HG03460 (cell line): ENCODE measurements around the gene PSIP1.
"Not testable (repeated sequence)": the region's sequence is repeated elsewhere in the genome, so short reads cannot be mapped to it uniquely, and the experiment has no call there.

Experiments
- ATAC-seq: cut with Tn5 transposase; IDR thresholded peaks from one replicate; pipeline ENCODE4 v1.9.1; 2021; ENCODE audit not compliant: unreplicated experiment

PSIP1 gene

GRCh38 chr9:15510789-15511575 lies at the start of gene PSIP1:
TSS of gene PSIP1 (minus strand) at chr9:15510970. CDS start at chr9:15510188, 782 bp downstream.
- peak; percentile 83 for ATAC-seq

DNA sequence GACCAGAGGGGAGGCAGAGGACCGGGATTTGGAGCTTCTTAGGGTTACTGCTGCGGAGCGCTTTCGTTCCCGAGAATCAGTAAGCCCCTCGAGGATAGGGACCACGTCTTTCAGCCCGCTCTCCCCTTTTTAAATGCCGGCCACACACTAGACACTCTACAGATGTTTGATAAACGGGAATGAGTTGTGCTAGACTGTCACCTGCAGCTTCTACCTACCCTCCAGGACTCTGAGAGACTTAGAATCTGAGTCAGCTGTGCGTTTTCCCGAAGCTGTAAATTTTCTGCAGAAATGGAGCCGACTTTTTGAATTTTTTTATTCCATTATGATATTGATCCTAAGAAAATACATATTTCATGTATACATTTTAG lies 42.7 kb upstream of the PSIP1 start:
- peak; percentile 29 for ATAC-seq

- peak; percentile 77 for ATAC-seq
These were observed 42.1 kb upstream of the PSIP1 start, which contains the start of gene CCDC171 for GRCh38 chr9:15552636-15553527. TSS of gene CCDC171 (plus strand) at chr9:15553043. CDS start at chr9:15564089, 11,046 bp downstream.

- ATAC-seq = no peak
These were observed 38.8 kb upstream of the PSIP1 start for GRCh38 chr9:15549611-15550010.

DNA sequence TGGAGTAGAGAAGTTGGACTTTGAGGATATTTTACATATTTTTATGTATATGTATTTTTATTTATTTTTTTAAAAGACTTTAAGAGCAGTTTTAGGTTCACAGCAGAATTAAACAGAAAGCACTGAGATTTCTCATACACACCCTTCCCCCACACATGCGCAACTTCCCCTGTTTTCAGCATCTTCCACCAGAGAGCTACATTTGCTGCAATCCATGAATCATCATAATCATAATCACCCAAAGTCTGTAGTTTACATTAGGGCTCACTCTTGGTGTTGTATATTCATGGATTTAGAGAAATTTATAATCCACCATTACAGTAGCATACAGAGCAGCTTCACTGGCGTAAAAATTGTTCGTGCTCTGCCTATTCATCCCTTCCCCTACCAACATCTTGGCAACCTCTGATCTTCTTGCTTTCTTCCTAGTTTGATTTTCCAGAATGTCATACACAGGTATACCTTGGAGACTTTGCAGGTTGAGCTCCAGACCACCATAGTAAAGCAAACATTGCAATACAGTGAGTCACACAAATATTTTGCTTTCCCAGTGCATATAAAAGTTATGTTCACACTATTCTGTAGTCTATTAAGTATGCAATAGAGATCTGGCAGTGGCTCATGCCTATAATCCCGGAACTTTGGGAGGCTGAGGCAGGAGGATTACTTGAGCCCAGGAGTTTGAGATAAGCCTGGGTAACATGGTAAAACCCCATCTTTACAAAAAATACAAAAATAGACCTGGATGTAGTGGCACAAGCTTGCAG lies 32.5 kb upstream of the PSIP1 start:
- ATAC-seq = no peak

DNA sequence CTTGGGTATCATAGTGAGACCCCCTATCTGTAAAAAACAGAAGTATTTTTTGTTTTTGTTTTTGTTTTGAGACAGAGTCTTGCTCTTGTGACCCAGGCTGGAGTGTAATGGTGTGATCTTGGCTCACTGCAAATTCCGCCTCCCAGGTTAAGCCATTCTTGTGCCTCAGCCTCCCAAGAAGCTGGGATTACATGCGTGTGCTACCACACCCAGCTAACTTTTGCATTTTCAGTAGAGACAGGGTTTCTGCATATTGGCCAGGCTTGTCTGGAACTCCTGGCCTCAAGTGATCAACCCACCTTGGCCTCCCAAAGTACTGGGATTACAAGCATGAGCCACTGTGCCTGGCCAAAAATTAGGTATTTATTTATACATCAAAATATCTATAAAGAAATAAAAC lies 31.9 kb upstream of the PSIP1 start:
- ATAC-seq = no peak

DNA sequence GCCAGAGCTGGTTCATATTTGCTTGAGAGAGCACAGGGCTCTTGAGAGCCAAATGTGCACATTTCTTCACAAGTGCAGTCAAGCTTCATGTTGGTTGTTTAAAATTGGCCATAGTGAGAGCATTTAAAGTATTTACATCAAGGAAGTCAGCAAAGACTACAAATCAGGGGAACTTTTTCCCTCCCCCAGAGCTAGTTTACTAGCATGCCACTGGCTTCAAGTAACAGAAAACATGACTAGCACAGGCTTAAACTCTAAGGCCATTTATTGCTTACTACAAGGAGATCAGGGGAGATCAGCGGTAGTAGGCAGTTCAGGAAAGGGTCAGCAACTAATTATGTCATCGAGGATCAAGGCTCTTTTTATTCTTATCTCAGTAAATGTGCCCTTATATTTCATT lies 31.1 kb upstream of the PSIP1 start:
- ATAC-seq = no peak

- no peak for ATAC-seq
These were observed 20.6 kb upstream of the PSIP1 start for GRCh38 chr9:15531380-15531779.

DNA sequence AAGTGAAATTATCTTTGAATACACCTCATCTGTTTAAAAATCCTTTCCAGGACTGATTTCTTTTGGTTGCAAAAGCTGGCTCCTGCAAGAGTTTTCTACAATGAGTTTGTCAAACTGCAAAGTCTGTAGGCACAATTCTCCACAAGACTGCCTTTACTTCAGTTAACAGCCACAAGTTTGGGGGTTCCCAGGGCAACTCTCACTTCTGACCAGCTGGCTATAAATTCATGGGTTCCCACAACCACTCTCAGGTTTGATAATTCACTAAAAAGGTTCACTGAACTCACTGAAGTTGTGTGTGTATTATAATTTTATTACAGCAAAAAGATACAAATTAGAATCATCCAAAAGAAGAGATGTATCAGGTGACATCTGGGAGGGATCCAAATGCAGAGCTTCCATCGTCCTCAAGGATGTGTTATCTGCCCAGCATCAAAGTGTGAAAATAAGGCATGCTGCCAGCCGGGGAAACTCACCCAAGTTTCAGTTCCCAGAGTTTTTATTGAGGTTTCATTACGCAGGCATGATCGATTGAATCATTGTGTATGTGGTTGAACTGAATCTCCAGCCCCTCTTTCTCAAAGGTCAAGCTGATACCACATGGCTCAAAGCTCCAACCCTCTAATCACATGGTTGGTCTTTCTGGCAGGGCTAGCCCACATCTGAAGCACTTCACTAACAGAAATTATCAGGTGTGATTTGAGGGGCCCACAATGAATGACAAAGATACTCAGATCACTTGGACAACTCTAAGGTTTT lies 19.0 kb upstream of the PSIP1 start:
- ATAC-seq = peak; percentile 84

DNA sequence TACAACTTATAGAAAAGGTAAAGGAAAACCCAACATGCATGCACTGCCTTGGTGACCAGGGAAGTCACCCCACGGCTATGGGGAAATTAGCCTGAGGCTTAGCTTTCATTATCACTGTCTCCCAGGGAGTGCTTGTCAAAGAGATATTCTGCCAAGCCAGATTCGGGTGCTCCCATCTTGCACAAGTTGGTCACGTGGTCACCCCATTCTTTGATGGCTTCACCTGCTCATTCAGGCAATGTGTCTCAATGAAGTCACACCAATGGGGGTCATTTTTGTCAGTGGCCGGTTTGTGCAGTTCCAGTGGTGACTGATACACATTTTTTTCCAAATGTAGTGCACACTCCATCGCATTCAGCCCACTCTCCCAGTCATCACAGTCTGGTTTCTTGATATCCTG lies 16.3 kb upstream of the PSIP1 start:
- ATAC-seq = not testable (repeated sequence)

DNA sequence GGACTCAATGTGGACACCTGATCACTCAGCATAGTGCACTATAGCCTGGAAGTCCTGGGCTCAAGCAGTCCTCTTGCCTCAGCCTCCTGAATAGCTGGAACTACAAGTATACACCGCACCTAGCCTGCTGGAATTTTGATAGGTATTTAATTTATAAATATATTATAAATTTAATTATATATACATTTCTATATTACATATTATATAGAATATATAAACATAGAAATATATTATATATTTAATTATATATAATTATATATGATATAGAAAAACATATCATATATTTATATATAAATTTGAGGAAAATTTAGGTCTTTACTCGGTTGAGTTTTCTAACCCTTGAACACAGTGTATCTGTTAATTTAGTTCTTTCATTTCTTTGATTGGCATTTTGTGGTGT lies 15.2 kb upstream of the PSIP1 start:
- ATAC-seq = no peak

DNA sequence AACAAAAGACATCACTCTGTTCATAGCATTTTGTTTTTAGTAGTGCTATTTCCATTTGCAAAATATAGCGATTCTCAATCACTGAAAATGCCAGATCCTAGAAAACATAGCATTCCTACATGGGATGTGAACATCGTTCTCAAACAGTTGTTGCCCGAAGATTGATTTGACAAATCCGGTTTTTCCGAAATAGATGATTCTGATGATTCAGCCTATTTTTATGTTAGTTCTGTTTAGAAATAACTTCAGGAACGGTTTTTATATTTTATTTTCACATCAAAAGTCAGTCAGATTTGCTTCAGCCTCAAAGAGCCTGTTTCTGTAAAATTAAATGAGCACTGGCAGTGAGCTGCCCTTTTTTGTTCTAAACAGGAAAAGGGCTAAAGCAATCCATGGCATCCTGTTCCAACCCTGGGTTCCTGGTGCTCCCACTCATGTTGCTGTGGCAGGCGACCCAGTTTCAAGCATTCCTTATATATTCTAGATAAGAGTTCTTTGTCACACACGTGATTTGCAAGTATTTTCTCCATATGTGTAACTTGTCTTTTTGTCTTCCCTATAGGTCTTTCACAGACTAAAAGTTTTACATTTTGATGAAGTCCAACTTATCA lies 14.2 kb upstream of the PSIP1 start:
- ATAC-seq = no peak

GRCh38 chr9:15522130-15522755 lies 11.5 kb upstream of the PSIP1 start:
- no peak for ATAC-seq

GRCh38 chr9:15521254-15521653 lies 10.5 kb upstream of the PSIP1 start:
- no peak for ATAC-seq

DNA sequence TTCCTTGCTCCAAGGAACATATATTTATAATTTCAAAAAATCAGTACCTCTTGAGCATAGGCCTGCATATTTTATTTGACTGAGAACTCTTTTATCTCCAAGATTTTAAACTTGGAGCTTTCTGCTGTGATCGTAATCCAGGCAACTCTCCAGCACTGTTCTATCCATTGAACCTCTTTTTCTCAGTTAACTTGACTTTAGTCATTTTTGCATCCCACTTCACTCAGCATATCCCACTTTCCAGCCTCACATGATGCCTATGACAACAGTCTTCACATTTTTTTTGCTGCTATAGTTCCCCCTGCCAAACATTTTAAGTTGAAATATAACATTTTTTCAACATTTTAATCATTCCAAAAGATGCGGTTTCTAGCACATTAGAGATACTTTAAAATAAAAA lies 9.1 kb upstream of the PSIP1 start:
- no peak for ATAC-seq

DNA sequence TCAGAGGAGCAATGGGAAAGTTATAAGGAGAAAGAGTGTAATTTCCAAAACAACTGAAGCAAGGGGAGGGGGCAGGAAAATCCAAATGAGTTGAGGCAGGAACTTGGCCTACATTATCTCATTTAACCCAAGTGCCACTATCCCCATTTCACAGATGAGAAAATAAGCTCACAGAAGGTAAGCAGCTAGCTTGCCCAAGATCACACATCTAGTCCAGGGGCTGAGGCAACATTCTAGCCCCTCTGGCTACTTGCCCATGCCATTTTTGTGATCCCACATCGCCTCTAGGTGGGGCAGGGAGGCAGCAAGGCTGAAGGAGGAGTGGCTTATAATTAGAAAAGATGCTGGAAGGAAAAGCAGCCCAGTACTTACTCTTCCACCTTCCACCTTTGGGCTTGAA lies 2.6 kb upstream of the PSIP1 start:
- ATAC-seq = no peak

DNA sequence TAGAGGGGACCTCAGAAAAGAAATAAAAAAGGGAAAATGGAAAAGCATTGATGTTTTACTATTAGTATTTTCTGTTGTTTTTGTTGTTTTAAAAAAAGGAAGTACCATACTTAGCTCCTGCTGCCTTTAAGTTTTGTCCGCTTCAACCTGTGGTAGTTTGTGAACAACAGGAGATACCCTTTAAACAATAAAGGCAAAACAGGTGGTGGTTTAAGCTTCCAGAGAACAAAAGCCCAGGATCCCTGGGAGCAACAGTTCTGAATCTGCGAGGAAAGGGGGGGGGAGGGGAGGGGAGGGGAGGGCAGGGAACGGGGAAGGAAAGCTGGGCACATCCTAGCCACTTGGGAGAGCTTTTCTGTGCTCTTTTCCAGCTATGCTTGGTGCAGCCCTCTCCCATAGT lies 2.1 kb upstream of the PSIP1 start:
- ATAC-seq = no peak

DNA sequence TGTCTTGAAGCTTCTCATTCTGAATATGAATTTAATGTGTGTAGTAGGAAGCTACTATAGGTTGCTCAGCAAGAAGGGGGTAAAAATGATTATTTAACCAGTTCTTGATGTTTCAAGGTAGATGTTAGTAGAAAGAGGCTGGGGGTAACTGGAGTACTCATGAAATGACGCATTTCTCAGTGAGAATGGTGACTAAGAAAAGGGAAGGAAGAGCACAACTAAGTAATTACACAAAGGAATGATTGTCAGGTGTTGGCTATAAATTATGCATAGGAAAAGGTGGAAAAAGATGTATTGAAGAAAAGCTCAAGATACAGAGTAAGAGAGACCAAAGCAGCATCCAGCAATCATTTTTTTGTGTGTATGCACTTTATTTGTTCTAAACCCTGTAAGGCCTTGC lies 1.4 kb upstream of the PSIP1 start:
- no peak for ATAC-seq

DNA sequence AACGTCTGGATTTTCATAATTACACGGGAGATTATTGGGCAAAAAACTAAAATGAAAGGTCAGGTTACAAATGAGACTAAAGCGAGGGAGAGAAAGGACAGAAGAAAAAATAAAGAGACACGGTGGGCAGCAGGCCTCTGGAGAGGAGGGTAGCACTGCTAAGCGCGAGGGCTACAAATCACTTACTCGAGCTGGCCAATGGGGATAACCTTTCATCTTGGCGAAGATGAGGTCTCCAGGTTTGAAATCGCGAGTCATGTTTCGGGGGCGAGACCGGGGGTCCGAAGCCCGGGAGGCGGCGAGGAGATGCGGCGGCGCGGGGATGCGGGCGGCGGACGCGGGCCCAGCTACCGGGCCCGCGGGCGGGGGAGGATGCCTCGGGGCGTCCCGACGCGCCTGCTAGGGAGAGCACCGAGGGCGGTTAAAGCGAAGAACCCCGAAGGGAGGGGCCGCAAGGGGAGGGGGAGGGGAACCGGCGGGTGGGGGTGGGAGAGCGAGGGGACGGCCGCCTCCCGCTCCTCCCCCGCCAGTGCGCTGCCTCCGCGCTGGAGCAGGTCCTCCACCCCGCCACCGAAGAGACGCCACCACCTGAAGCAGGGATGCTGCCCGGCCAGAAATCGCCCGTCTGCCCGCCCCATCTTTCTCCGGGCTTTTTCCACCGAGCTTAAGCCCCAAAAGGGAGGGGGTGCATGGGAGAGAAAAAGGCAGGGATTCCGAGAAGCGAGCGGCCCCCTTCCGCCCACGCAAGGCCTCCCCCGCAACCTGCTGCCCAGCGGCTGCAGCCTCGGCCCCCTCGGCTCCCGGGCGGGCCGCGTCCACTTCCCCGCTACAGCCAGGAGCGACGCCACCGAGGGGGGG lies 610 bp downstream of the PSIP1 start:
- peak; percentile 40 for ATAC-seq
